ENCODE data around the gene GNA12.
A peak's percentile ranks its signal among the peaks of the same experiment; 100 is the strongest.

The GNA12 gene

GRCh38 chr7:2709553-2710285, 134.4 kb downstream of the GNA12 start:
- Histone ChIP-seq H3K4ac (ENCODE audit: low read length) (no peak overlapping the region), H2BK12ac (ENCODE audit: low read length) (no peak overlapping the region), H3K79me1 (ENCODE audit: low read depth, low read length) (no peaks in the 10 kb centered on the region), H3K9me3 (replicated peaks in 1 of 2; ENCODE audit: control insufficient read depth in 2 of 2, insufficient read depth in 1 of 2, low read depth in 1 of 2, low read length in 2 of 2) (peaks cover 0 to 5% of the 10 kb centered on the region in 2 donors), H3K4me1 (ENCODE audit: control insufficient read depth in 2 of 2, insufficient read depth in 1 of 2, low read depth in 1 of 2, low read length in 2 of 2) (peaks cover 10 to 25% of the 10 kb centered on the region in 2 donors), H3K36me3 (replicated peaks in 1 of 2; ENCODE audit: control insufficient read depth in 2 of 2, insufficient read depth in 2 of 2, low read length in 2 of 2) (peaks cover 0 to 7% of the 10 kb centered on the region in 2 donors), H4K8ac (ENCODE audit: low read depth, low read length) (no peak overlapping the region), H2AFZ (ENCODE audit: low read length) (peak overlapping the region; percentile 24), H3K4me2 (ENCODE audit: insufficient read depth, low read length, poor library complexity, severe bottlenecking) (no peak overlapping the region), H3K27me3 (ENCODE audit: control insufficient read depth in 3 of 3, insufficient read depth in 3 of 3, low read depth in 1 of 3, low read length in 3 of 3) (peaks cover 0 to 2% (median 0%) of the 10 kb centered on the region in 3 experiments), H3K18ac (ENCODE audit: low read length) (peak overlapping the region; percentile 70), H2BK5ac (ENCODE audit: low read length) (no peak overlapping the region), H3K4me3 (ENCODE audit: low read length in 2 of 2) (no peak overlapping the region), H2BK120ac (ENCODE audit: low read depth, low read length) (no peak overlapping the region), H4K91ac (ENCODE audit: low read depth, low read length, poor library complexity) (no peak overlapping the region), H3K27ac (replicated peaks; ENCODE audit: low read length) (no peak overlapping the region), H3K23ac (ENCODE audit: low read depth, low read length, poor library complexity) (peak overlapping the region; percentile 80), H3K9ac (ENCODE audit: low read depth, low read length, poor library complexity) (no peak overlapping the region), H2BK15ac (ENCODE audit: low read length) (peak overlapping the region; percentile 8), H2AK5ac (ENCODE audit: low read depth, low read length) (peak overlapping the region; percentile 86), H3K14ac (ENCODE audit: low read length) (peak overlapping the region; percentile 49)
- DNase-seq (ENCODE audit: low spot score), result peak; percentile 62
- no CpG with 5 or more reads among the region's 35 CpGs for WGBS, 2 donors (ENCODE audit: extremely low coverage in 2 of 2, insufficient read length in 2 of 2, insufficient replicate concordance in 1 of 2)

- no peak for DNase-seq (ENCODE audit: low spot score)
- Histone ChIP-seq H3K79me1 (ENCODE audit: low read depth, low read length) (no peaks in the 10 kb centered on the region), H3K14ac (ENCODE audit: low read length) (peak overlapping the region; percentile 43), H2BK15ac (ENCODE audit: low read length) (peak overlapping the region; percentile 8), H3K27ac (replicated peaks; ENCODE audit: low read length) (no peak overlapping the region), H3K18ac (ENCODE audit: low read length) (peak overlapping the region; percentile 70), H2BK5ac (ENCODE audit: low read length) (no peak overlapping the region), H3K23ac (ENCODE audit: low read depth, low read length, poor library complexity) (peak overlapping the region; percentile 94), H3K27me3 (ENCODE audit: control insufficient read depth in 3 of 3, insufficient read depth in 3 of 3, low read depth in 1 of 3, low read length in 3 of 3) (peaks cover 0 to 2% (median 0%) of the 10 kb centered on the region in 3 experiments), H4K8ac (ENCODE audit: low read depth, low read length) (peak overlapping the region; percentile 49), H3K4me3 (ENCODE audit: low read length in 2 of 2) (no peak overlapping the region), H3K36me3 (replicated peaks in 1 of 2; ENCODE audit: control insufficient read depth in 2 of 2, insufficient read depth in 2 of 2, low read length in 2 of 2) (peaks cover 0 to 7% of the 10 kb centered on the region in 2 donors), H3K9me3 (replicated peaks in 1 of 2; ENCODE audit: control insufficient read depth in 2 of 2, insufficient read depth in 1 of 2, low read depth in 1 of 2, low read length in 2 of 2) (peaks cover 0 to 5% of the 10 kb centered on the region in 2 donors), H3K4ac (ENCODE audit: low read length) (peak overlapping the region; percentile 67), H2AK5ac (ENCODE audit: low read depth, low read length) (peak overlapping the region; percentile 48), H4K91ac (ENCODE audit: low read depth, low read length, poor library complexity) (peak overlapping the region; percentile 24), H3K4me1 (ENCODE audit: control insufficient read depth in 2 of 2, insufficient read depth in 1 of 2, low read depth in 1 of 2, low read length in 2 of 2) (peaks cover 10 to 21% of the 10 kb centered on the region in 2 donors), H3K9ac (ENCODE audit: low read depth, low read length, poor library complexity) (peak overlapping the region; percentile 16), H2BK120ac (ENCODE audit: low read depth, low read length) (no peak overlapping the region), H2BK12ac (ENCODE audit: low read length) (peak overlapping the region; percentile 91), H2AFZ (ENCODE audit: low read length) (no peak overlapping the region), H3K4me2 (ENCODE audit: insufficient read depth, low read length, poor library complexity, severe bottlenecking) (no peak overlapping the region)
- WGBS, 2 donors (ENCODE audit: extremely low coverage in 2 of 2, insufficient read length in 2 of 2, insufficient replicate concordance in 1 of 2), result no CpG with 5 or more reads among the region's 20 CpGs
Observed at GRCh38 chr7:2708547-2709310, 135.4 kb downstream of the GNA12 start.

- Histone ChIP-seq H3K9me3 (replicated peaks in 1 of 2; ENCODE audit: control insufficient read depth in 2 of 2, insufficient read depth in 1 of 2, low read depth in 1 of 2, low read length in 2 of 2) (peaks cover 0 to 5% of the 10 kb centered on the region in 2 donors), H2BK5ac (ENCODE audit: low read length) (no peak overlapping the region), H3K27ac (replicated peaks; ENCODE audit: low read length) (no peak overlapping the region), H3K79me1 (ENCODE audit: low read depth, low read length) (no peaks in the 10 kb centered on the region), H3K23ac (ENCODE audit: low read depth, low read length, poor library complexity) (peak overlapping the region; percentile 94), H3K4me2 (ENCODE audit: insufficient read depth, low read length, poor library complexity, severe bottlenecking) (no peak overlapping the region), H2BK15ac (ENCODE audit: low read length) (no peak overlapping the region), H2BK120ac (ENCODE audit: low read depth, low read length) (no peak overlapping the region), H3K18ac (ENCODE audit: low read length) (peak overlapping the region; percentile 70), H4K8ac (ENCODE audit: low read depth, low read length) (no peak overlapping the region), H3K14ac (ENCODE audit: low read length) (peak overlapping the region; percentile 43), H2AK5ac (ENCODE audit: low read depth, low read length) (peak overlapping the region; percentile 48), H2BK12ac (ENCODE audit: low read length) (peak overlapping the region; percentile 91), H3K4me3 (ENCODE audit: low read length in 2 of 2) (no peak overlapping the region), H3K4me1 (ENCODE audit: control insufficient read depth in 2 of 2, insufficient read depth in 1 of 2, low read depth in 1 of 2, low read length in 2 of 2) (peaks cover 8 to 16% of the 10 kb centered on the region in 2 donors), H3K9ac (ENCODE audit: low read depth, low read length, poor library complexity) (peak overlapping the region; percentile 16), H3K4ac (ENCODE audit: low read length) (peak overlapping the region; percentile 67), H4K91ac (ENCODE audit: low read depth, low read length, poor library complexity) (peak overlapping the region; percentile 24), H3K27me3 (ENCODE audit: control insufficient read depth in 3 of 3, insufficient read depth in 3 of 3, low read depth in 1 of 3, low read length in 3 of 3) (peaks cover 0 to 2% (median 0%) of the 10 kb centered on the region in 3 experiments), H2AFZ (ENCODE audit: low read length) (no peak overlapping the region), H3K36me3 (replicated peaks in 1 of 2; ENCODE audit: control insufficient read depth in 2 of 2, insufficient read depth in 2 of 2, low read length in 2 of 2) (peaks cover 0 to 7% of the 10 kb centered on the region in 2 donors)
- no CpG with 5 or more reads among the region's 10 CpGs for whole genome bisulfite sequencing, 2 donors (ENCODE audit: extremely low coverage in 2 of 2, insufficient read length in 2 of 2, insufficient replicate concordance in 1 of 2)
- DNase-seq (ENCODE audit: low spot score), result no peak
Observed at GRCh38 chr7:2708041-2708440, 136.1 kb downstream of the GNA12 start.

- WGBS, 2 donors (ENCODE audit: extremely low coverage in 2 of 2, insufficient read length in 2 of 2, insufficient replicate concordance in 1 of 2), result no CpG with 5 or more reads among the region's 8 CpGs
- Histone ChIP-seq H2BK15ac (ENCODE audit: low read length) (no peak overlapping the region), H4K91ac (ENCODE audit: low read depth, low read length, poor library complexity) (no peak overlapping the region), H2AFZ (ENCODE audit: low read length) (peak overlapping the region; percentile 18), H3K9ac (ENCODE audit: low read depth, low read length, poor library complexity) (no peak overlapping the region), H2AK5ac (ENCODE audit: low read depth, low read length) (peak overlapping the region; percentile 78), H3K27ac (replicated peaks; ENCODE audit: low read length) (no peak overlapping the region), H3K23ac (ENCODE audit: low read depth, low read length, poor library complexity) (no peak overlapping the region), H3K4ac (ENCODE audit: low read length) (no peak overlapping the region), H3K18ac (ENCODE audit: low read length) (peak overlapping the region; percentile 59), H3K36me3 (replicated peaks in 1 of 2; ENCODE audit: control insufficient read depth in 2 of 2, insufficient read depth in 2 of 2, low read length in 2 of 2) (peaks cover 0 to 7% of the 10 kb centered on the region in 2 donors), H3K4me3 (ENCODE audit: low read length in 2 of 2) (no peak overlapping the region), H3K4me1 (ENCODE audit: control insufficient read depth in 2 of 2, insufficient read depth in 1 of 2, low read depth in 1 of 2, low read length in 2 of 2) (peaks cover 8 to 15% of the 10 kb centered on the region in 2 donors), H2BK120ac (ENCODE audit: low read depth, low read length) (no peak overlapping the region), H3K14ac (ENCODE audit: low read length) (no peak overlapping the region), H2BK12ac (ENCODE audit: low read length) (no peak overlapping the region), H3K9me3 (replicated peaks in 1 of 2; ENCODE audit: control insufficient read depth in 2 of 2, insufficient read depth in 1 of 2, low read depth in 1 of 2, low read length in 2 of 2) (peaks cover 0 to 5% of the 10 kb centered on the region in 2 donors), H3K79me1 (ENCODE audit: low read depth, low read length) (no peaks in the 10 kb centered on the region), H3K4me2 (ENCODE audit: insufficient read depth, low read length, poor library complexity, severe bottlenecking) (no peak overlapping the region), H4K8ac (ENCODE audit: low read depth, low read length) (no peak overlapping the region), H2BK5ac (ENCODE audit: low read length) (no peak overlapping the region), H3K27me3 (ENCODE audit: control insufficient read depth in 3 of 3, insufficient read depth in 3 of 3, low read depth in 1 of 3, low read length in 3 of 3) (peaks cover 0 to 2% (median 0%) of the 10 kb centered on the region in 3 experiments)
- DNase-seq (ENCODE audit: low spot score), result no peak
Observed at GRCh38 chr7:2707481-2707880, 136.6 kb downstream of the GNA12 start.

Measured in neuronal stem cell (in vitro differentiated cells).